ENCODE results near the gene LRGUK.
"Not testable (repeated sequence)": the region's sequence is repeated elsewhere in the genome, so short reads cannot be mapped to it uniquely, and the experiment has no call there.

LRGUK gene

DNA sequence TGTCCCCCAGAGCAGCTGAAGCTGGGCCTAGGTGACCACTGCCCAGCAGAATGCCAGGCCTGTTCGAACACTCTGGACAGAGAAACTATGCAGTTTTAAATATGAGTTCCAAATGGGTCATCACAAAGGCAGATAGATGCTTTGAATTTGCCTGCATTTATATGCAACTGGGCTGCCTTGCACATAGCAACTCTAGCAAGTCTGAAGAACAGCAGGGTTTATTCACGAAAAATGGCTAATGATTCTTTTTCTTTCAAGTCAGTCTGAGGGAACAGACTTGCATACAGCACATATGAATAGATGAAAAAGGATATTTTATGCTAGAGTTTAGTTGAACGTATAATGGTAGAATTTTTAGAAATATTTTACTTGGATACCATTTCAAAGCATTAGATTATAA lies 121.1 kb downstream of the LRGUK start:
- no peak for DNase-seq

DNA sequence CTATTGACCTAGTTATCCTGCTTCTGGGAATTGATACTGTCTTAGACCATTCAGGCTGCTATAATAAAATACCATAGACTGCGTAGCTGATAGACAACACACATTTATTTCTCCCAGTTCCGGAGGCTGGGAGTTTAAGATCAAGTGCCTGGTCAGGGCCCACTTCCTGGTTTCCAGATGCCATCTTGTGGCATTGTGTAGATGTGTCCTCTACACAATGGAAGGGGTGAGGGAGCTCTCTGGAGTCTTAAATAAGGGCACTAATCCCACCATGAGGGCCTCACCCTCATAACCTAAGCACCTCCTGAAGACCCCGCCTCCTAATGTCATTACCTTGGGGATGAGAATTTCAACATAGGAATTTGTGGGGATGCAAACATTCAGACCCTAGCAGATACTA lies 127.2 kb downstream of the LRGUK start:
- DNase-seq, result no peak

DNA sequence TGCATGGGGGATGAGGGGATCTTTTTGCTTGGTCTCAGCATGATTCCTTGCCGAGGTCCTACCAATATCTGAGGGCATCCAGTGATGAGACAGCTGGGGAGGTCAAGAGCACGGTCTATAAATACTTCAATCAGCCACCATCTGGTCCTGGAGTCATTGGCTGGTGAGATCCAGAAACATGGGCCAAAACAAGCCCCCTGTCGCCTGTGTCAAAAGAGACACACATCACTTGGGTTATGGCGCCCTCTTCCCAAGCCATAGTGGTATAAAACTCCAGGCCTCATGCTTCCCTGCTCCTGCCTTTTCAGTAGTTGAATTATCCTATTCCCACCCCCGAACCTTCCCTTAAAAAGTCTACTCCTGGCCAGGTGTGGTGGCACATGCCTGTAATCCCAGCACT lies 128.7 kb downstream of the LRGUK start:
- no peak for DNase-seq

DNA sequence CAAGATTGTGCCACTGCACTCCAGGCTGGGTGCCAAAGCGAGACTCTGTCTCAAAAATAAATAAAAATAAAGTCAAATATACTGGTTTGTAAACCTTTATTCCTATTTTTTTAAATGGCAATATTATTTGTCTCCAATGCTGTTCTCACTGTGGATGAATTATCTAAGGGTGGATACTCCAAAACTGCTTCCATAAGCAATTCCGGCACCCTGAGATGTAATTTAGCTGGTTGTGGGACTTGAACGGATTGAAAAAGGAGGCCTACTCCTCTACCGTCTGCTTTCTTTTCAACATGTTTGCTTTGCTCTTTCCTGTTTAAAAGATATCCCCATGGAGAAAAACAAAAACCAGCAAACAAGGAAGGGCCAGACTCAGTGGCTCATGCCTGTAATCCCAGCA lies 135.2 kb downstream of the LRGUK start:
- DNase-seq, result no peak

DNA sequence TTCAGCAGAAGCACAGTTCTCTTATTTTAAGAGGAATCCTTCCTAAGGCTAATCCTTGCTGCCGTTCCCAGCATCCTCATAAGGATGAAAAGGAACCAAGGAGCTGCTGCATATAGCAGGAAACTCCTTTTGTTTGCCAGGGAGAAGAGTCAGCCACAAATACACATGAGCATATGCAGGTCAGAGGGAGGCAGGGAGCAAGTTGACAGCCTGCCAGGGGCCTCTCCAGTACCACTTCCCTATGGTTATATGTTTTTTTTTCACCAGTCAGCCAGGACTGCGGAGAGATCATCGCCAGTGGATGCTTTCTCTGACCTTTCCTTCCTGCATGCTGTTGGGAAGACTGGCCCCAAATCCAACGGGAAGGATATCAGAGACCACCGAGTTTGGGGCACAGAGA lies 149.8 kb downstream of the LRGUK start:
- DNase-seq, result no peak

DNA sequence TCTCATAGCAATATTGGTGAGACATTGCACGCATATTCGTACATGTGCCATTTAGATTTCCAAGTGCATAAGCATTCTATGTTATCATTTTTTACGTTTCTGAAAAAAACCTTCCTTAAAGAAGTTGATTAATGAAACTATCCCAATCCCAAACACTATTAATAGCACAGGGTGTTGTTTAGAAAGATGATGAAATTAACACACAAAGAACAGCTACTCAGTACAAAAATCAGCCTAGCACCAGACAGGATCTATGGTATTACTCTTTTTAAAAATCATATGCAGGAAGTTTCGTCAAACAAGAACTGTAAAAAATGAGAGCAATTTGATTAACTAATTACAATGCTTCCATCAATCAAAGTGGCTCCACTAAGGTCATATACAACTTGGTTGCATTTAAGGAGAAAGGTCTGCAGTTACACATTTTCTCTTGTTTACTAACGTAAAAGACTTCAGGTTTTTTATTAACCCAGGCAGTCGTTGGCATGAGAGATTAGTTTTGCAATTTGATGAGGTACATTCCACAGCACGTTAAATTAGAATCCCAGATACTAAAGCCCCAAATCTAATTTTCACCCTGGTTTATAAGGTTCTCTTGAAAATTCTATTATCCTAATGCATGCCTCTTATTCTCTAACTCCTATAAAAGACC lies 151.5 kb downstream of the LRGUK start:
- DNase-seq, result no peak

DNA sequence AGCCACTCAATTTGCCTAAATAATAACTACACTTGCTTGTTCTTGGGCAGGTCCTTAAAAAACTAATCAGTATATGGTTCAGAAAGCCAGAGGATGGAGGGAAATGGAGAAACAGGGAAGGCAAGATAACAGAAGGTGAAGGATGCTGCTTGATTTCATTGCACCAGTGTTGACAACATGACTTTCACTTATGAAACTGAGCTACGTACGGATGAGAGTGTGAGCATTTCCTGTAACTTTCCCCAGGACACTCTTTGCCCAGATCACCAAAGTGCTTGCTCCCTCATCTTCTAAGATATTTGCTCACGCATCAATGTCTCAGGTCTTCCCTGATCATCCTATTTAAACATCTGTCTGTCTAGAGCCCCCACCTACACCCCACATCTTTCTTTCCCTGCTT lies 152.2 kb downstream of the LRGUK start:
- no peak for DNase-seq

DNA sequence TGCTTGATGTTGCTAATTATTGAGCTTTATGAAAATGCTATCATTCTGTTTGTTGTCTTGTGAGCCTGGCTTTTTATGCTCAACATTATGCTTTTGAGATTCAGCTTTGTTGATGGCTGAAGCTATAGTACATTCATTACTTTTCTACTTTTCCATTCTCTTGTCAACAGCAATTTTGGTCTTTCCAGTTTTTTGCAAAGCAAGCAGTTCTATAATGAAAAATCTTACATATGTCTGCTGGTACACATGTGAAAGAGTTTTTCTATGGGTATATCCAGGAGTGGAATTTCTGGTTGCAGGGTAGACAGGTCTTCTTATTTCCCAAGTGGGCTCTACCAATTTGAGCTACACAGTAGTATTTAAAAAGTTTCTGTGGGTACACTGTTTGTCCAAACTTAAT lies 152.8 kb downstream of the LRGUK start:
- no peak for DNase-seq

DNA sequence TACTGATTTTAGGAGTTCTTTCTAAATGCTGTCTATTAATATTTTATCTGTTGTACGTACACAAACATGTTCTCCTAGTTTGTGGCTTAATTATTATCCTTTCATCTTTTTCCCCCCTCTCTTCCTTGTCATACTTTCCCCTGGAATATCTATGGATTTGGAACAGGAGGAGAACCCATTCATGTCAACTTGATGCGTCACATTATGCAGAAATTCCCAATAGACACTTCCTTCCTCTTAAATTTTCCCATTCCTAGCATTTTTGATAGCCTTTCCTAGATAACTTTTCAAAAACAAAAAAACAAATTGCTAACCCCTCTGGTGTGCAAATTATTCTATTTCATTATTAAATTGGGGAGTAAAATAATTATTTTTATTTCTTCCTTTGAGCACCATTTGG lies 153.4 kb downstream of the LRGUK start:
- DNase-seq, result no peak

DNA sequence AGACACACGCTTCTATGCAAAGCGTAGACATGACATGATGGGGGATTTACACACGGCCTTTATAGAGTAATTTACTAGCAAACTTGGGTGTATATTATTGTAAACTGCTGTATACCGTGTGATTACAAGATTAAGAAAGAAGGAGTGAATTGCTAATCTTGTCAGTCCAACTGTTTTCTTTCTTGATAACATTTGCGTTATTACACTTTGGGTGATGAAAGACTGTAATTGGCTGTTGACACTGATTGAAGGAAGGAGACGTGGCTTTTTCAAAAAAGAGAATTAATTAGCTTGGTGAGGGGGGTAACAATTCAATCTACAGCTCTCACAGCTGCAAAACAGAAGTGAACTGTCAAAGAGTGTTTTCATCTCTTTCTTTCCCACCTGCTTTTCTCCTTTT lies 156.9 kb downstream of the LRGUK start:
- no peak for DNase-seq

DNA sequence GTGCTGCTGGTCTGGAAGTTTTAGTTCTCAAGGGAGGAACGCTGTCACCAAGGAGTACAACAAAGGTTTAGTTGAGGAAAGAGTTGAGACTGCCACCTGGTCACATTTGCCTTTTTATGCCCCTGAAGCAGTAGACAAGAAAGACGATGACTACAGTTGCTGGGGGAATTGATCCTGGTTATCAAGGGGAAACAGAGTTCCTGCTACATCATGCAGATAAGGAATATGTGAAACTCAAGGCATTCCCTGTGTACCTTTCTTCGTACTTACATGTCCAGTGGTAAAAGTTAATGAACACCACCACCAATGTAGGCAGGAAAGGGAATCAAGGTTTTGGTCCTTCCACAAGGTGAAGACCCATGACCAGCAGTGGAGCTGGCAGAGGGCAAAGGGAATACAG lies 157.8 kb downstream of the LRGUK start:
- DNase-seq, result no peak

DNA sequence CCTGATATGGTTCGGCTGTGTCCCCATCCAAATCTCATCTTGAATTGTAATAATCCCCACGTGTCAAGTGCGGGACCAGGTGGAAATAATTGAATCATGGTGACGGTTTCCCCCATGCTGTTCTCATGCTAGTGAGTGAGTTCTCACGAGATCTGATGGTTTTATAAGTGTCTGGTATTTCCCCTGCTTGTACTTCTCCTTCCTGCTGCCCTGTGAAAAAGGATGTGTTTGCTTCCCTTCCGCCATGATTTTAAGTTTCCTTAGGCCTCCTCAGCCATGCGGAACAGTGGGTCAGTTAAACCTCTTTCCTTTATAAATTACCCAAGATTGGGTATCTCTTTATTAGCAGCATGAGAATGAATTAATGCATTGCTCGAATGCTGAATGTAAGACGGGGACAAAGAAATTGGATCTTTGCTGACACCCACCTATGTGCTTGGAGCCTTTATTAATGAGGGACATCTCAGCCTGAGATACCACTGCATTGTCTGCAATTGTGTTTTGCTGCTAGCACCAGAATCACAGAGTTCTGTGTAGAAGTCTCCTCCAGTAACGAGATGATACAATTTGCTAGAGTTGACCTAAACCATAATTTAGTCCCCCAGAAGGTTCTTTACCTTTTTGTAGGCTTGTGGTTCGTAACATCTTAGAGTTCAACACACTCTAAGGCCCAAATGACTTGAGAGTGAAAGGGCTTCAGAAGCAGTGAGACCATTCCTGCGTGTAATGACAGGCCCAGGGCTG lies 160.9 kb downstream of the LRGUK start:
- no peak for DNase-seq

DNA sequence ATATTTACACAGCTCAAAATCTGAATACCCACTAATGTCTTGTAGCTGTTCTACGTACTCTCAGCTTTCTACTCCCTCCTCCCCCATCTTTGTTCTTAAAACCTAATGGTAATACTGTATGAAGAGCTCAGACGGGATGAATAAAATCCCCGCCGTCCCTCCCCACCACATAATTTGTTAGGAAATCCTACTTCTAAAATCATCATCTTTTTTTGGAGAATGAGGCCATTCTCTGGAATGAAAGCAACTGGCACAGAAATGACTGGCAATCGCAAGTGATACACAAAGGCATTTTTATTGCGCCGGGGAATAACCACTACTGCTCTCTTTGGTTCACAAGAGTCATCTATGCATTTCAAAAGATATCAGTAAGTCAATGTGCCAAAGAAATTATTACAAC lies 162.3 kb downstream of the LRGUK start:
- DNase-seq, result no peak

DNA sequence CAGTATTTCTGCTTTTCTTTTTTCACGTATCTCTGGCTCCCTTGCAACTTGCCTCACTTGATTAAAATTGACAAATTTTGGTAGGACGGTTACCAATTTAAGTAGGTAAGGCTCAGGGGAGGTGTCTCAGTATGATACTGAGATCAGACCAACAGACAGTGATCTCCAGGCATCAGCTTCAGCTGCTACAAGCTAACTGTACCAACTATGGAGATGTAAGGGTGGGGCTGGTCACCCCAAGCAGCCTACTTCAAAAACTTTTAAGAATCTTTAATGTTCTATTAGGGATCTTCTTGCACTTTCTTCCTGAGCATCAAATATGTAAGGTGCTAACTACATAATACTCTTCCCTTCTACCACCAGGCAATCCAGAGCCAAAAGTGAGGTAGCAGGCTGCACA lies 162.7 kb downstream of the LRGUK start:
- no peak for DNase-seq

DNA sequence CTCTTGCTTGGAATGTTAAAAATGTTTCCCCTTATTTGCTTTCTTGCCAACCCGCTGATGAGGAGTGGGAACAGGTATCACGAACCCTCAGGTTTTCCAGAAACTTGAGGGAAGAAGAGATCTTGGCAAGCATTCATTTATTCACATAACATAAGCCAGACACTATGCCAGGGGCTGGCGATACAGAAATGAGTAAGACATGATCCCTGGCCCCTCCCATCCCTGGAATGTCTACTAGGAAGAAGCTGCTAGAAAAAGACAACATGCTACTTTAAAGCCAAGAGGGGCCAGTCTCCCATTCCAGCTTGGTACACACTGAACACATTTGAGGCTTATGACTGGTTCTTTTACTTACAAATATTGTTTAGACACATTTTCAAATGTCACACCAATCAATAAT lies 163.1 kb downstream of the LRGUK start:
- peak; percentile 25 for DNase-seq

DNA sequence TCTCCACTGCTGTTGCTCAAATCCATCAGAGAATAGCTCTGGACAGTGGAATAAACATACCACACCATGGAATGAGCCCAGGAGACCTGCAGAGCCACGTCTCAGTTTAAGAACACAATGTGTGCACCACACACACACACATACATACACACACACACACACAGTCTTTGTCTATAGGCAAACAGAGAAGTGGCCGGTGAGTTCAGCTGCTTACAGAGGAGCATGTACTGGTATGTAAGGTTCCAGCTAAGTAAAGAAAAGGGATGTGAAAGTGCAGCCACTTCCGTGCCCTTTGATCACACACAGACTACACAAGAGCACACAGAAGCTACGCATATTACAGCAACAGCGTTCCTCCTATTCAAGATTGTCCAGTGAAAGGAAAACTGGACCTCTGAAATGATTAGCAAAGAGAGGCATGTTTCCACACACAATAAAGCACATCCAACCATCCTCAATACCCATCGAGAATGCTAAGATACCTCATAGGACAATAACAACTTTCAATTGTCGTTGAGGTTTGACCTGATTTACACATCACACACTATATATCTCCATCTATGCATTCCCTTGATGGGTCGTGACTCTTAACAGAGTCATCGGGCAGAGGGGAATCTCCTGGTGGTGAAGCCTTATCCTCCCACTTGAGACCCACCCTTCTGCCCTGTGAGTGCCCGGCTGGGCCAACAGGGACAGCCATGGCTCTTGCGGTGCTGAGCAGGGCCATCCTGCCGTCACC lies 166.0 kb downstream of the LRGUK start:
- DNase-seq, result no peak

DNA sequence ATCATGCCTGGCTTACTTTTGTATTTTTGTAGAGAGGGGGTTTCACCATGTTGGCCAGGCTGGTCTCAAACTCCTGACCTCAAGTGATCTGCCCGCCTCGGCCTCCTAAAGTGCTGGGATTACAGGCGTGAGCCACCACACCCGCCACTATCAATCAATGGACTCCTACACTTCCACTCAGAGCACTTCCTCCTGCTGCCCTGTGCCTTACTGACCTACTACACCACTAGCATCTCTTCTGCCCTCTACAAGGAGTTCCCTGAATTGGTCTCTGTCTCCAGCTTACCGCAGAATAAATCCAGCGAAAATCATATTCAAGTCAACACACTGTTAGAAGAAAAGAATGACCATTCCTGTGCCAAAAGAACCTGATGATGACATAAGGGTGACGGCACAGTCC lies 168.8 kb downstream of the LRGUK start:
- DNase-seq, result not testable (repeated sequence)

DNA sequence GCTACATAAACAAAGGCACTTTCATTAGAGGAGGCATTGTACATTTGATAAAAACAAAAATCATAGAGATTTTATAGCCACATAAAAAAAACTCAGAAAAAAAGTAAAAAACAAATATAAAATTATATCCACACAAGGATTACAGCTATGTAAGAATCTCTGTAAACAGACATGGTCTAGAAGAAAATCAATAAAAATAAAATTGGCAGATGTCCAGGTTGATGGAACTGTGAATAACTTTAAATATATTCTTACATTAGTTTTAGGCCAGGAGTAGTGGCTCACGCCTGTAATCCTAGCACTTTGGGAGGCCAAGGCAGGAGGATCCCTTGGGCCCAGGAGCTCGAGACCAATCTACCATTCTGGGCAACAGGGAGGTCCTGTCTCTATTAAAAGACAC lies 170.3 kb downstream of the LRGUK start:
- DNase-seq, result no peak

DNA sequence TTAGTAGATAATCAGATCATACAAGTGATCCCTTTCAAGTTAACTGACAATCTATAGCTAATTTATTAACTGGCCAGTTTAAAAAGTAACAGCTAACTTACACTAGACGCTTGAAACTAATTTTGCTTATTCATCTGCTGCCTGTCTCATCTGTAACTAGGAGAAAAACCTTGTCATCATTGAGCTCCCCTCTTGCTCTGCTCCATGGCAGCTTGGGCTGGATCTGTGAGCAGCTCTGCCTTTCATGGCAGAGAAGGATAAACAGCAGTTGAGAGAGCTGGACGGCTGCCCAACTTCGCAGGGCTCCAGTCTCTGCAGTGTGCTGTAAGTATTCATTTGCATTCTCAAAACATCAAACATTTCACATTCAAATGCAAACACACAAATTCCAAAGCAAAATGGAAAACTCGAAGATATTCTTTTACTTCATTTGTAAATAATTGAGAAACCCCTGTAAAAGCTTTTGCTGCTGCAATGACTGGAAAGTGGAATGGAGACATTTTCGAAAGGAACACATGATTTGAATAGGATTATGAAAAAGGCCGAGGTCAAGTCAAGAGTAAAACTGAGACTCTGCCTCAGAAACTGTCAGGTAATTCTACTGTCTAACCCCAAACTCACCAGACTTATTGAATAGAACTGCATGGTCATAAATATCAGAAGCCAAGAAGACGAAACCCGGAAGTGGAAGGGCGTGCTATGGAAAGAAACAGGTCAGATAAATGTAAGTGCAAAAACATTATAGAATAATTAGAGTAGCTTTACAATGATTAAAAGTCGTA lies 172.0 kb downstream of the LRGUK start:
- DNase-seq, result no peak

DNA sequence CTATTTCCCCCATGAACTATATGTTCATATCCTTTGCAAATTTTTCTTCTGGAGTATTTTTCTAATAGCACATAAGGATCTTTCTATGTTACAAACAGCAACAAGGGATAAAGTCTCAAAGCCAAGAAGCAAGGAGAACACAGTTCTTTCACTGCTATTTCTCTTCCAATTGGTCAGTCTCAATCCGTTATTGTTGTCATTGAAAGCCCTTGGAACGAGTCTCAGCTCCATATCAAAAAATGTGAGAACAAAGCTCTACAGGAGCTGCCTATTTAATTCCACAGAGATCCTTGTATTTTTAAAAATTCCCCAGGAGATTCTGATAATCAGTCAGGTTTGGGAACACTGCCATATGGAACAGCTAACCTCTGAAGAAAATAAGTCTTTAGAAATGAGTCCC lies 173.8 kb downstream of the LRGUK start:
- no peak for DNase-seq

DNA sequence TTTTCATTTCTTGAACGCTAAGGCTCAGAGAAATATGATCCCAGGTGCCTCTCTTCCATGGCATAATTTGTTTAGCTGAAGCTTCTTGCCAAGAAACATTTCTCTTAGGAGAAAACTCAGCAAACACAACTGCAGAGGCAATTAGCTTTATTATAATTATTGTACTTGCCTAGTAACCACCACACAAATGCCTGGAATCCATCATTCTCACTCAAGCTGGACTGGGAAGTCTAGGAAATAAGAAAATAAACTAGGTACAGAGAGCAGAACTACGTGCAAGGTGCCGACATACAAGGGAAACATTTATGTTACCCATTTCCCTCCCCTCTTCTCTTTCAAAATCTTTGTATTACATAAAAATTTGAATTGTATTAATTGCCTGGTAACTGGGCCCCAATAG lies 174.5 kb downstream of the LRGUK start:
- DNase-seq, result no peak

DNA sequence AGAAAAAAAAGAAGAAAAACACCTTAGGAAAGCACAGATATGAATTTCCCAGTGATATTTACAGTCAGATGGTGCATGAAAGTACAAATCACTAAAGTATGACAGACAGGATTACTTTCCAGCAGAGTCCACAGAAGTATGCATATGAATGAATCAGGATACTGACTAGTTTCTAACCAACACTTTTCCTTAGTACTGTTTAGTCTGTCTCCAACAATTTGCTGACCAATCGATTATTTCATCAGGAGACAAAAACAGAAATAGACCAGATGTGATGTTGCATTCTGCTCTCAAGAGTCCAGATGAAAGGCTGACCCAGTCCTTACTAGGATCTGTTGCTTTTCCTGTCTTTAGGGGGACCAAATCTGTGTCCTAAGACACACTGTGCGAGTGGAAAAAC lies 175.0 kb downstream of the LRGUK start:
- no peak for DNase-seq

DNA sequence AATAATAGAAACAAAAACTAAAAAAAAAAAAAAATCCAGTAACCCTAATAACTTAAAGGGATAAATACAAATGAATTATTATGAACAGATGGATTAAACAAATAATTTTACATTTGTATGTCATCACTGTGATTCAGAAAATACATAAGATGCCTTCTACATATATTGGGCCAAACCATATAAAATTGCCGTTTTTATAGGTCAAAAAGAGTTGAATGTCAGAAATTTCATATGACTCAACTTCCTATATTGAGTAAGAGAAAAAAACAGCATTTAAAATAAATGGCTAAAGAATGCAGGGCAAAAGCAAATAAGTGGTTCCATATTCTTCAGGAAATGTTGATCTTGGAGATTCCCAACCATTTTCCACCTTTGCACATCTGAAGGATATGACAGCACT lies 180.2 kb downstream of the LRGUK start:
- DNase-seq, result peak; percentile 72

DNA sequence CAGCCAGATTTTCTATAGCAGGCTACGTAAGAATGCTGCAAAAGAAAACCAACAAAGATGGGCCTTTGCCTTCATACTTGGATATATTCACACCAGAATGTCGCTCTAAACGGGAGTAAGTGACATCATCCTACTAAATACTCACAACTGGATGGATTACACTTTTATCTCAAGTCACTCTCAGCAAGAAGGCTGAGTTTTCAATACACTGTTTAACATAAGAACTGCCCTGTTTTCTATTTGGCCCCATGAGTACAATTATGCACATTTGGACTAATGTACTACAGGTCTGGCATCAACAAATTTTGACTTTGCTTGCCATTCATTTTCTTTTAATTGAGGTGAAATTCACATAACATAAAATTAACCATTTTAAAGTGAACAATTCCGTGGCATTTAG lies 181.4 kb downstream of the LRGUK start:
- DNase-seq, result no peak
